ENCODE measurements around the gene PAPPA2.

PAPPA2 gene

GRCh38 chr1:176643536-176643935, 180.6 kb downstream of the PAPPA2 start:
- Histone ChIP-seq H3K79me2 (ENCODE audit: insufficient read depth, low read length) (no peaks in the 10 kb centered on the region), H3K27ac (ENCODE audit: low read depth, low read length, poor library complexity, severe bottlenecking) (no peak overlapping the region), H3F3A (ENCODE audit: insufficient read depth, low read length) (no peaks in the 10 kb centered on the region), H3K36me3 (ENCODE audit: insufficient read depth, low read length) (no peaks in the 10 kb centered on the region), H3K9ac (ENCODE audit: low read length) (no peak overlapping the region), H2AFZ (ENCODE audit: low read length) (no peak overlapping the region), H3K9me2 (ENCODE audit: low read depth, low read length) (no peaks in the 10 kb centered on the region), H3K4me2 (ENCODE audit: low read length) (no peak overlapping the region), H3K4me1 (ENCODE audit: insufficient read depth, low read length, severe bottlenecking) (no peaks in the 10 kb centered on the region), H3K9me3 (ENCODE audit: low read length) (no peaks in the 10 kb centered on the region), H3K27me3 (ENCODE audit: insufficient read depth, low read length) (no peaks in the 10 kb centered on the region), H4K20me1 (ENCODE audit: insufficient read depth, low read length) (no peaks in the 10 kb centered on the region), H3K4me3 (ENCODE audit: low read depth, low read length, poor library complexity, severe bottlenecking) (no peak overlapping the region)
- TF ChIP-seq EZH2 (IDR thresholded peaks at IDR 0.05; ENCODE audit: borderline replicate concordance, low read length) = no peak
- TF ChIP-seq, protein P1, sequence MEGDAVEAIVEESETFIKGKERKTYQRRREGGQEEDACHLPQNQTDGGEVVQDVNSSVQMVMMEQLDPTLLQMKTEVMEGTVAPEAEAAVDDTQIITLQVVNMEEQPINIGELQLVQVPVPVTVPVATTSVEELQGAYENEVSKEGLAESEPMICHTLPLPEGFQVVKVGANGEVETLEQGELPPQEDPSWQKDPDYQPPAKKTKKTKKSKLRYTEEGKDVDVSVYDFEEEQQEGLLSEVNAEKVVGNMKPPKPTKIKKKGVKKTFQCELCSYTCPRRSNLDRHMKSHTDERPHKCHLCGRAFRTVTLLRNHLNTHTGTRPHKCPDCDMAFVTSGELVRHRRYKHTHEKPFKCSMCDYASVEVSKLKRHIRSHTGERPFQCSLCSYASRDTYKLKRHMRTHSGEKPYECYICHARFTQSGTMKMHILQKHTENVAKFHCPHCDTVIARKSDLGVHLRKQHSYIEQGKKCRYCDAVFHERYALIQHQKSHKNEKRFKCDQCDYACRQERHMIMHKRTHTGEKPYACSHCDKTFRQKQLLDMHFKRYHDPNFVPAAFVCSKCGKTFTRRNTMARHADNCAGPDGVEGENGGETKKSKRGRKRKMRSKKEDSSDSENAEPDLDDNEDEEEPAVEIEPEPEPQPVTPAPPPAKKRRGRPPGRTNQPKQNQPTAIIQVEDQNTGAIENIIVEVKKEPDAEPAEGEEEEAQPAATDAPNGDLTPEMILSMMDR (IDR thresholded peaks at IDR 0.05; ENCODE audit: low read length) = no peak

DNA sequence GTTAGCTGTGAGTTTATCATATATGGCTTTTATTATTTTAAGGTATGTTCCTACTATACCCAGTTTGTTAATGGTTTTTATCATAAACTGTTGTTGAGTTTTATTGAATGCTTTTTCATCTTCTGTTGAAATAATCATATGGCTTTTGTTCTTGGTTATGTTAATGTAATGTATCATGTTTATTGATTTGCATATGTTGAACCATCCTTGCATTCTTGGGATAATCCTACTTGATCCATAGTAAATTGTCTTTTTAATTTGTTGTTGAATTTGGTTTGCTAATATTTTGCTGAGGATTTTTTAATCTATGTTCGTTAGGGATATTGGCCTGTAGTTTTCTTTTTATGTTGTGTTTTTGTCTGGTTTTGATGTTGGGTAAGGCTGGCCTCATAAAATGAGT, 185.6 kb downstream of the PAPPA2 start:
- no peaks in the 10 kb centered on the region for H3K36me3 ChIP-seq (ENCODE audit: insufficient read depth, low read length)
- TF ChIP-seq, protein P1 (IDR thresholded peaks at IDR 0.05; ENCODE audit: low read length) = no peak
- no peak for TF ChIP-seq EZH2 (IDR thresholded peaks at IDR 0.05; ENCODE audit: borderline replicate concordance, low read length)
- no peaks in the 10 kb centered on the region for H3F3A ChIP-seq (ENCODE audit: insufficient read depth, low read length)
- no peak overlapping the region for H2AFZ ChIP-seq (ENCODE audit: low read length)
- H3K27ac ChIP-seq (ENCODE audit: low read depth, low read length, poor library complexity, severe bottlenecking) = no peak overlapping the region
- no peak overlapping the region for H3K4me2 ChIP-seq (ENCODE audit: low read length)
- H3K4me1 ChIP-seq (ENCODE audit: insufficient read depth, low read length, severe bottlenecking) = no peaks in the 10 kb centered on the region
- no peaks in the 10 kb centered on the region for H4K20me1 ChIP-seq (ENCODE audit: insufficient read depth, low read length)
- no peaks in the 10 kb centered on the region for H3K9me3 ChIP-seq (ENCODE audit: low read length)
- H3K4me3 ChIP-seq (ENCODE audit: low read depth, low read length, poor library complexity, severe bottlenecking) = no peak overlapping the region
- no peaks in the 10 kb centered on the region for H3K79me2 ChIP-seq (ENCODE audit: insufficient read depth, low read length)
- no peak overlapping the region for H3K9ac ChIP-seq (ENCODE audit: low read length)
- no peaks in the 10 kb centered on the region for H3K27me3 ChIP-seq (ENCODE audit: insufficient read depth, low read length)
- H3K9me2 ChIP-seq (ENCODE audit: low read depth, low read length) = no peaks in the 10 kb centered on the region

DNA sequence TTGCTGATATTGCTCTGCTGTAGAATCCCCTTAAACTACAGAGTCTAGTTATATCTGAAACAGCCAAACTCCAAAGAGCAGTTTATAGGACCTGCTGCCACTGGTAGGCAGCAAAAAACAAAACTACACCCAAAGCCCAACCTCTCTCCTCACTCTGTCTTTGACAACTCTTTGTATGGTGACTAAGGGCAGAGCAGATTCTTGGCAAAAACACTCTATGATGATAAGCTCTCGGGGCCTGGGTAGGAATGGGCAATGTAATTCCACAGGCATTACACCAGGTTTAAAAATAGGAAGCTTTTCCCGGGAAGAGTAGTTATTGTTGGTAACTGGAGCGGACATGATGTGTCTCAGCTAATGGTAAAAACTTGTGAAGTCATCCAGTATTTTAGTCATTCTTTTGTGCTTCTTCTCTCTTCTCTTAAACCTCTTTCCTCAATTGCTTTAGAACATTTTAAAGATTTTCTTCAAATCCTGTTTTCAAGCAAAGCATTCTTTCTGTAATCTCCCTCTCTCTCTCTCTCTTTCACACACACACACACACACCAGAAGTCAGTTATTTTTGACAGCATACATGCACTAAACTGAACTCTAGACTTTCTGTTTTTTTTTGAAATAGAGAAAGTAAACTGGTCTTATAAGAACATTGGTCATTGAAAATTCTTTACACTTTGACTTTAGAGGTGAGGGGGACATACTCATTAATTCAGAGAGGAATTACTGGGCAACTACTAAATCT, 193.5 kb downstream of the PAPPA2 start:
- no peak for TF ChIP-seq EZH2 (IDR thresholded peaks at IDR 0.05; ENCODE audit: borderline replicate concordance, low read length)
- TF ChIP-seq, protein P1 (IDR thresholded peaks at IDR 0.05; ENCODE audit: low read length) = no peak
- Histone ChIP-seq H3K79me2 (ENCODE audit: insufficient read depth, low read length) (no peaks in the 10 kb centered on the region), H3F3A (ENCODE audit: insufficient read depth, low read length) (no peaks in the 10 kb centered on the region), H3K27ac (ENCODE audit: low read depth, low read length, poor library complexity, severe bottlenecking) (no peak overlapping the region), H3K4me1 (ENCODE audit: insufficient read depth, low read length, severe bottlenecking) (no peaks in the 10 kb centered on the region), H3K9ac (ENCODE audit: low read length) (no peak overlapping the region), H3K9me3 (ENCODE audit: low read length) (no peaks in the 10 kb centered on the region), H3K36me3 (ENCODE audit: insufficient read depth, low read length) (no peaks in the 10 kb centered on the region), H3K9me2 (ENCODE audit: low read depth, low read length) (no peaks in the 10 kb centered on the region), H4K20me1 (ENCODE audit: insufficient read depth, low read length) (no peaks in the 10 kb centered on the region), H3K4me3 (ENCODE audit: low read depth, low read length, poor library complexity, severe bottlenecking) (no peak overlapping the region), H3K4me2 (ENCODE audit: low read length) (no peak overlapping the region), H3K27me3 (ENCODE audit: insufficient read depth, low read length) (no peaks in the 10 kb centered on the region), H2AFZ (ENCODE audit: low read length) (no peak overlapping the region)
